ENCODE data around the gene NPIPB2. TPM values are rescaled to one million over a fixed set of nuclear protein-coding genes. Genes with fewer than 3 reads are reported as not detected.
"Not testable (repeated sequence)": the region's sequence is repeated elsewhere in the genome, so short reads cannot be mapped to it uniquely, and the experiment has no call there.

NPIPB2 gene
- total RNA-seq (2021; fragmentation: NEBNext Ultra II Directional; extraction: Animal tissue kit (Norgen Biotek cat#: 25700)) (4.6 and 7.5 TPM in 2 replicates), polyA plus RNA-seq (2011; rRNA removed) (5.8 and 8.3 TPM in 2 replicates), polyA minus RNA-seq (2011; rRNA and poly(A)+ RNA removed) (11.6 and 20.7 TPM in 2 replicates)
- polyA plus RNA-seq (2011; cell fraction: cytosol; rRNA removed): 5.3 TPM
- polyA plus RNA-seq (2011; cell fraction: nucleus; rRNA removed): 36.3 TPM
- 4.8 to 16.9 TPM (median 6.8 TPM) in 4 replicates for polyA plus RNA-seq (2012, experiment 1 of 2)
- polyA plus RNA-seq (2012, experiment 2 of 2): not detected
- polyA plus RNA-seq (2013, experiment 1 of 2): 6.6 TPM
- polyA plus RNA-seq (2013, experiment 2 of 2): 3.8 TPM
- polyA minus RNA-seq (2011; cell fraction: cytosol; rRNA and poly(A)+ RNA removed): 3.8 TPM
- polyA minus RNA-seq (2011; cell fraction: nucleus; rRNA and poly(A)+ RNA removed): 10.2 TPM
- long read RNA-seq, experiment 1: 0 reads
- long read RNA-seq, experiment 2: 0 reads

DNA sequence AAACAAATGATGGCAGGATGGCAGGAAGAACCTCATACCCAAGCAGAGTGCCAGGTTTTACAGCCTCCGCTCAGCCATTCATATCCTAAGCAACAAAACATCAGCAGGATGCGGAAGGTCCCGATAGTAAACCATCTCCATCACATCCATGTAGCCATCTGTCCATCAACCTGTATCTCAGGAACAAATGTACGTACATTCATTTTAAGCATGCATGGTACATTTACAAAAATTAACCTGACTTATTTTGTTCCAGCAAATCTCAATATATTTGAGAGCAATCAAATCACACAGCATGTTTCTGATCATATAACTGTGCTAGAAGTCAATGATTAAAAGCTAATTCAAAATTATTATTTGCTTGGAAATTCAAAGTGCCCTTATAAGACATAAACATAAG lies at the start of gene NPIPB2:
NPIPB2 (minus strand) TSS at position 101 of the 400 bp plus-strand sequence; CDS start at position 101, 0 bp downstream.
- H3K18ac ChIP-seq (ENCODE audit: extremely low read depth, low read length); H2BK5ac ChIP-seq (ENCODE audit: low read depth, low read length); H3K23ac ChIP-seq (ENCODE audit: insufficient read length); H4K20me1 ChIP-seq (replicated peaks in 1 of 2; ENCODE audit: control insufficient read depth in 1 of 2, insufficient read depth in 2 of 2, low read length in 2 of 2); H4K8ac ChIP-seq (ENCODE audit: extremely low read depth, insufficient read depth, low read length); H3K4me1 ChIP-seq (replicated peaks in 1 of 4; ENCODE audit: control insufficient read depth in 3 of 4, insufficient read depth in 4 of 4, low read length in 3 of 4); H2BK20ac ChIP-seq (ENCODE audit: low read length); H2BK120ac ChIP-seq (replicated peaks; ENCODE audit: low read depth, low read length); H3K4ac ChIP-seq (replicated peaks; ENCODE audit: insufficient read length, low read depth, low read length); H3K4me2 ChIP-seq (ENCODE audit: insufficient read depth in 1 of 2, low read depth in 2 of 2, low read length in 2 of 2); CTCF ChIA-PET (ENCODE audit: partially characterized antibody); H3K79me1 ChIP-seq (ENCODE audit: low read depth, low read length); H3K14ac ChIP-seq (ENCODE audit: insufficient read length); H4K91ac ChIP-seq (replicated peaks; ENCODE audit: insufficient read length, low read length); DNase-seq (ENCODE audit: low read depth in 1 of 2, low spot score in 2 of 2); H2AFZ ChIP-seq (ENCODE audit: low read length); H3K27ac ChIP-seq (ENCODE audit: low read depth, low read length); H3K79me2 ChIP-seq (ENCODE audit: control insufficient read depth in 1 of 2, insufficient read depth in 2 of 2, low read length in 2 of 2); H2BK15ac ChIP-seq (ENCODE audit: low read length); H3K4me3 ChIP-seq (ENCODE audit: extremely low read depth in 1 of 4, insufficient read depth in 2 of 4, low read depth in 3 of 4, low read length in 4 of 4); H3K36me3 ChIP-seq (ENCODE audit: control insufficient read depth in 2 of 4, insufficient read depth in 4 of 4, low read length in 3 of 4); H3K56ac ChIP-seq (replicated peaks; ENCODE audit: insufficient read length, low read depth, low read length); H3K27me3 ChIP-seq (replicated peaks in 1 of 4; ENCODE audit: control insufficient read depth in 3 of 4, extremely low read depth in 1 of 4, insufficient read depth in 3 of 4, low read length in 3 of 4); H2BK12ac ChIP-seq (ENCODE audit: low read depth, low read length); FAIRE-seq; H4K5ac ChIP-seq (ENCODE audit: insufficient read length, low read depth, low read length); H3K23me2 ChIP-seq (ENCODE audit: low read depth, low read length); H3K9ac ChIP-seq (replicated peaks in 1 of 4; ENCODE audit: extremely low read depth in 1 of 4, low read depth in 3 of 4, low read length in 3 of 4); H3K9me3 ChIP-seq (ENCODE audit: insufficient read depth in 2 of 2, low read depth in 1 of 2, low read length in 1 of 2); POLR2A ChIA-PET (ENCODE audit: partially characterized antibody); H2AK5ac ChIP-seq (ENCODE audit: low read depth, low read length): not testable (repeated sequence)
- 95% methylated on average over 3 of the region's 4 CpGs; no CpG with 5 or more reads in 1 of the 2 experiments for WGBS, 2 experiments (ENCODE audit: extremely low coverage in 1 of 2, insufficient coverage in 1 of 2, insufficient read length in 1 of 2, insufficient replicate concordance in 2 of 2, low coverage in 1 of 2, low lambda C conversion rate in 2 of 2, missing lambda C conversion rate in 1 of 2)

Measured in H1 (cell line).